Stimulated activated CD4-positive, alpha-beta T cell treated with anti-CD3 and anti-CD28 coated beads, TNF-alpha, amount 100 ng/mL, for 4 hours (primary cell): ENCODE results near the gene CKS2.
"Not testable (repeated sequence)": the region's sequence is repeated elsewhere in the genome, so short reads cannot be mapped to it uniquely, and the experiment has no call there.

Source experiments
- DNase-seq, 3 experiments: peaks; one replicate each; pipeline ENCODE4 v3.0.0-alpha.2; 2020; ENCODE audit warnings: low read depth in 3 of 3

Gene CKS2

GRCh38 chr9:89311346-89312221, 589 bp downstream of the CKS2 start:
- peak in 1 of 3 experiments; percentile 9 for DNase-seq

GRCh38 chr9:89312222-89312571, 1.2 kb downstream of the CKS2 start:
- no peak for DNase-seq

GRCh38 chr9:89313842-89314241, 2.8 kb downstream of the CKS2 start:
- DNase-seq, result no peak

GRCh38 chr9:89314955-89315354, 4.0 kb downstream of the CKS2 start:
- DNase-seq, result no peak

GRCh38 chr9:89315482-89315881, 4.5 kb downstream of the CKS2 start:
- no peak for DNase-seq

GRCh38 chr9:89317282-89317681, 6.3 kb downstream of the CKS2 start:
- no peak for DNase-seq

GRCh38 chr9:89318123-89319014, 7.4 kb downstream of the CKS2 start, which contains the start of gene SECISBP2:
TSS of gene SECISBP2 (plus strand) at chr9:89318500. CDS start at chr9:89318577, 77 bp downstream.
- DNase-seq, result peak; percentile 89 to 97 (median 91)

- DNase-seq, result no peak
These were observed 8.3 kb downstream of the CKS2 start for GRCh38 chr9:89319015-89319905.

GRCh38 chr9:89323390-89323789, 12.4 kb downstream of the CKS2 start:
- no peak for DNase-seq

- no peak for DNase-seq
These were observed 14.7 kb downstream of the CKS2 start for GRCh38 chr9:89325733-89326132.

GRCh38 chr9:89328064-89328463, 17.1 kb downstream of the CKS2 start:
- DNase-seq, result no peak

- DNase-seq, result no peak
These were observed 18.9 kb downstream of the CKS2 start for GRCh38 chr9:89329917-89330316.

- DNase-seq, result no peak
These were observed 19.5 kb downstream of the CKS2 start for GRCh38 chr9:89330513-89330912.

GRCh38 chr9:89339807-89340206, 28.8 kb downstream of the CKS2 start:
- no peak for DNase-seq

- DNase-seq, result no peak
These were observed 29.3 kb downstream of the CKS2 start for GRCh38 chr9:89340332-89340731.

- no peak for DNase-seq
These were observed 31.2 kb downstream of the CKS2 start for GRCh38 chr9:89342213-89342612.

- no peak for DNase-seq
These were observed 32.0 kb downstream of the CKS2 start for GRCh38 chr9:89342948-89343347.

GRCh38 chr9:89343812-89344211, 32.8 kb downstream of the CKS2 start:
- not testable (repeated sequence) for DNase-seq

GRCh38 chr9:89345476-89345875, 34.5 kb downstream of the CKS2 start:
- no peak for DNase-seq

- no peak for DNase-seq
These were observed 35.7 kb downstream of the CKS2 start for GRCh38 chr9:89346696-89347095.

- DNase-seq, result no peak
These were observed 36.7 kb downstream of the CKS2 start for GRCh38 chr9:89347651-89348050.

GRCh38 chr9:89349607-89350006, 38.6 kb downstream of the CKS2 start:
- no peak for DNase-seq
